IMR-90 (cell line): Measurements from ENCODE around the gene SPPL2A.

Experiments
- BHLHE40 ChIP-seq: fragments of 150-350 bp; IDR thresholded peaks from 2 replicates; pipeline ENCODE4 v1.6.1; 2016; ENCODE audit warnings: mild to moderate bottlenecking, low read depth, low read length
- CEBPB ChIP-seq: IDR thresholded peaks from 2 replicates; pipeline ENCODE4 v1.6.1; 2012; ENCODE audit warnings: low read depth, low read length, improper control_type of control experiment
- CHD1 ChIP-seq: IDR thresholded peaks from 2 replicates; pipeline ENCODE4 v1.6.1; 2012; ENCODE audit warnings: low read depth, low read length, improper control_type of control experiment
- FOS ChIP-seq: fragments of 150-350 bp; IDR thresholded peaks from 2 replicates; pipeline ENCODE4 v1.6.1; 2016; ENCODE audit warnings: low read depth, low read length
- MAFK ChIP-seq: IDR thresholded peaks from 2 replicates; pipeline ENCODE4 v1.6.1; 2012; ENCODE audit warnings: low read depth, low read length, improper control_type of control experiment
- MXI1 ChIP-seq: IDR thresholded peaks from 2 replicates; pipeline ENCODE4 v1.6.1; 2012; ENCODE audit warnings: low read depth, mild to moderate bottlenecking, low read length, moderate library complexity, borderline replicate concordance
- POLR2A ChIP-seq: IDR thresholded peaks from 2 replicates; pipeline ENCODE4 v1.6.1; 2012; ENCODE audit warnings: mild to moderate bottlenecking, low read depth, low read length
- RAD21 ChIP-seq: IDR thresholded peaks from 2 replicates; pipeline ENCODE4 v1.6.1; 2012; ENCODE audit warnings: low read length, improper control_type of control experiment
- RCOR1 ChIP-seq: IDR thresholded peaks from 2 replicates; pipeline ENCODE4 v1.6.1; 2012; ENCODE audit warnings: mild to moderate bottlenecking, low read length, improper control_type of control experiment; ENCODE audit not compliant: insufficient replicate concordance
- RFX5 ChIP-seq: IDR thresholded peaks from 2 replicates; pipeline ENCODE4 v1.8.0; 2012; ENCODE audit warnings: low read depth, mild to moderate bottlenecking, low read length, moderate library complexity
- SMC3 ChIP-seq: fragments of 150-350 bp; IDR thresholded peaks from 2 replicates; pipeline ENCODE4 v1.6.1; 2016; ENCODE audit warnings: low read depth, mild to moderate bottlenecking, antibody characterized with exemption, low read length, moderate library complexity
- TF ChIP-seq, protein P1 (sequence below): conservative IDR thresholded peaks from 2 replicates; pipeline ENCODE4 v1.5.1; 2012; ENCODE audit warnings: mild to moderate bottlenecking, low read depth, low read length, improper control_type of control experiment
- TF ChIP-seq, protein P2 (sequence below): fragments of 150-350 bp; IDR thresholded peaks from 2 replicates; pipeline ENCODE4 v1.6.1; 2017; ENCODE audit warnings: mild to moderate bottlenecking, antibody characterized with exemption, low read length, low read depth

DNA sequence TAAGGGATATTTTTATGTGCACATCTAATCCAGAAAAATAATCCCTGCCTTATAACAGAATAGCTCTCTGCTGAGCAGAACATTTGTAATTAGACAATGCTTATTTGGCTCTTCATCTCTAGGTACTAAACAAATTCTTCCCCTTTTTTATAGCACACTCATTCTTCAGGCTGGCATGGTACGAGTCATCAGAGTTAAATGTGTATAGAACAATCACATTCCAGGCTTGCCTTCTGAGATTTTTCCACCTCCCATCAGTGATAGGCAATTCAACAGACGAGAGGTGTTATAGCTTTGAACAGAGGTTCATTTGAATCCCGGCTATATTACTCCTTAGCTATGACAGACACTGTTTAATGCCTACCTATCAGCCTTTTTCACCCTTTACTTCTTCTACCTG, 21.4 kb upstream of the SPPL2A start:
- TF ChIP-seq, protein P1, sequence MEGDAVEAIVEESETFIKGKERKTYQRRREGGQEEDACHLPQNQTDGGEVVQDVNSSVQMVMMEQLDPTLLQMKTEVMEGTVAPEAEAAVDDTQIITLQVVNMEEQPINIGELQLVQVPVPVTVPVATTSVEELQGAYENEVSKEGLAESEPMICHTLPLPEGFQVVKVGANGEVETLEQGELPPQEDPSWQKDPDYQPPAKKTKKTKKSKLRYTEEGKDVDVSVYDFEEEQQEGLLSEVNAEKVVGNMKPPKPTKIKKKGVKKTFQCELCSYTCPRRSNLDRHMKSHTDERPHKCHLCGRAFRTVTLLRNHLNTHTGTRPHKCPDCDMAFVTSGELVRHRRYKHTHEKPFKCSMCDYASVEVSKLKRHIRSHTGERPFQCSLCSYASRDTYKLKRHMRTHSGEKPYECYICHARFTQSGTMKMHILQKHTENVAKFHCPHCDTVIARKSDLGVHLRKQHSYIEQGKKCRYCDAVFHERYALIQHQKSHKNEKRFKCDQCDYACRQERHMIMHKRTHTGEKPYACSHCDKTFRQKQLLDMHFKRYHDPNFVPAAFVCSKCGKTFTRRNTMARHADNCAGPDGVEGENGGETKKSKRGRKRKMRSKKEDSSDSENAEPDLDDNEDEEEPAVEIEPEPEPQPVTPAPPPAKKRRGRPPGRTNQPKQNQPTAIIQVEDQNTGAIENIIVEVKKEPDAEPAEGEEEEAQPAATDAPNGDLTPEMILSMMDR = no peak
- no peak for TF ChIP-seq POLR2A
- TF ChIP-seq MAFK = no peak
- no peak for TF ChIP-seq CHD1
- no peak for TF ChIP-seq RCOR1
- TF ChIP-seq, protein P2, sequence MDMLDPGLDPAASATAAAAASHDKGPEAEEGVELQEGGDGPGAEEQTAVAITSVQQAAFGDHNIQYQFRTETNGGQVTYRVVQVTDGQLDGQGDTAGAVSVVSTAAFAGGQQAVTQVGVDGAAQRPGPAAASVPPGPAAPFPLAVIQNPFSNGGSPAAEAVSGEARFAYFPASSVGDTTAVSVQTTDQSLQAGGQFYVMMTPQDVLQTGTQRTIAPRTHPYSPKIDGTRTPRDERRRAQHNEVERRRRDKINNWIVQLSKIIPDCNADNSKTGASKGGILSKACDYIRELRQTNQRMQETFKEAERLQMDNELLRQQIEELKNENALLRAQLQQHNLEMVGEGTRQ = no peak
- no peak for TF ChIP-seq RFX5
- TF ChIP-seq CEBPB = no peak
- no peak for TF ChIP-seq BHLHE40
- TF ChIP-seq RAD21 = no peak
- TF ChIP-seq MXI1 = no peak
- no peak for TF ChIP-seq SMC3
- TF ChIP-seq FOS = no peak
